HG02943 (cell line): ENCODE measurements around the gene BAZ1B.

Source experiments
- ATAC-seq: cut with Tn5 transposase; IDR thresholded peaks from one replicate; pipeline ENCODE4 v1.9.1; 2021; ENCODE audit warnings: mild to moderate bottlenecking, low read depth, moderate library complexity; ENCODE audit not compliant: unreplicated experiment

The BAZ1B gene

DNA sequence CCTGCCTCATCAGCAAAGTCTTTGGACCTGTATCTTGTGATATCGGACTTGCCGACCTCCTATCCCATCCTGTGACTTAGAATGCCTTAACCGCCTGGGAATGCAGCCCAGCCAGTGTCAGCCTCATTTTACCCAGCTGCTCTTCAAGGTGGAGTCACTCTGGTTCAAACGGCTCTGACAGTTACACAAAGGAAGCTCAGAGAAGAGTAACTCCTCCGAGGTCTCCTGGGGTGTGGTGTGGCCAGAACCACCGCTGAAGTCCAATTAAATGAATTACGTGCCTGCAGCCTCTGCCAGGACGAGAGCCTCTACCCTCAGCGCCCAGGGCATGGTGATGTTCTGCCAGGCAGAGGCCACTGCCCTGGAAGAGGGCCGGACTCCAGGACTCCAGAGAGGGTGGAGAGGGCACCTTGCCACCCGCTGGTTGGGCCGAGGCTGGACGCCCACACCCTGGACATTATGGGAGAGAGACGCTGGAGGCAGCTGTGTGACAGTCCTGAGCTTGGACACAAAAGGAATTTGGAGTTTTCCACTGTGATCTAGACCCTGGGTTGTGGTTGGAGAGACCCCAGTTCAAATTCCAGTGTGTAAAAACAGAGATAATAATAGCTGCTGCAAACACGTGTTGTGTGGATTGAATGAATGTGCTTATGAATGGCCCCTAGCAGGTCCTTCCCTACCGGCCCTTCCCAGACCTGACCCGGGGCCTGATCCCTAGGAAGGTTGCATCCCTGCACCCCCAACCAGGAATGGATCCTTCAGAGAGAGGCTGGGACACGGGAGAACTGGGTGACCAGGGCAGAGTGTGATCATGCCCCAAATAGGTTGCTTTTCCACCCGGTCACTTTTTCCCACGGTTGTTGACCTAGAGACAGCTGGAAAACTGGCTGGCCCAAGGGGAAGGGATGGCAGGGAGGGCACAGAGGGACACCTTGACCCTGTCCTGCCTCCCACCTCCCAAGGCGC, 126.3 kb downstream of the BAZ1B start:
- ATAC-seq: no peak

DNA sequence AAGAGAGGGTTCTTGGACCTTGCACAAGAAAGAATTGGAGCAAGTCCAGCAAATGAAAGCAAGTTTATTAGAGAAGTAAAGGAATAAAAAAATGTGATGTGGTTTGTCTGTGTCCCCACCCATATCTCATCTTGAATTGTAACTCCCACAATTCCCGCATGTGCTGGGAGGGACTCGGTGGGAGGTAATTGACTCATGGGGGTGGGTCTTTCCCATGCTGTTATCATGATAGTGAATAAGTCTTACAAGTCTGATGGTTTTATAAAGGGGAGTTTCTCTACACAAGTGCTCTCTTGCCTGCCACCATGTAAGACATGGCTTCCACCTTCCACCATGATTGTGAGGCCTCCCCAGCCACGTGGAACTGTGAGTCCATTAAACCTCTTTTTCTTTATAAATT, 127.7 kb downstream of the BAZ1B start:
- no peak for ATAC-seq

DNA sequence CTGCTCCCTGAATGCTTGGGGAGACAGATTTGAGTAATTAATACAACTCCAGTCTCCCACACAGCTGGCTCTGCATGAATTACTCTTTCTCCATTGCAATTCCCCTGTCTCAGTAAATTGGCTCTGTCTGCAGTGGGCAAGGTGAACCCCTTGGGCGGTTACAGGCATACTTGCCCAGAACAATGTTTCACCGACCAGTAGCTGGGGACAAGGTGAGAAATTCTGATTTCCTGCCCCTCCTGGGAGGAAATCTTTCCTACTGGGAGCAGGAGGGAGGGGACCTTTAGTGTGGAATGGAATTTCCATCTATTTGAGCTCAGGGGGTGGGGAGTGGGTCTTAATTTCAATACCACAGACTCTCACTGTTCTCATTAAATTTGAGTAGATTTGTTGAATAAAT, 130.7 kb downstream of the BAZ1B start:
- ATAC-seq: no peak
